ENCODE data around the gene PPM1D.

The PPM1D gene

GRCh38 chr17:60600490-60601446 is 775 bp downstream of the PPM1D start (continued):
- 0 out of 2 replicates have a peak, but pooled peaks have one; percentile 30 for TF ChIP-seq ZNF580 (tag by site-specific recombination; IDR thresholded peaks at IDR 0.05)
- TF ChIP-seq ZNF701 (tag by site-specific recombination; IDR thresholded peaks at IDR 0.05) = no peak
- TF ChIP-seq ZNF837 (tag by site-specific recombination; IDR thresholded peaks at IDR 0.05) = no peak
- TF ChIP-seq ZNF121 (tag by site-specific recombination; IDR thresholded peaks at IDR 0.05) = 0 out of 2 replicates have a peak, but pooled peaks have one; percentile 44
- no peak for TF ChIP-seq OSR2 (tag by site-specific recombination; IDR thresholded peaks at IDR 0.05)
- no peak for TF ChIP-seq ZNF175 (tag by site-specific recombination; IDR thresholded peaks at IDR 0.05)
- TF ChIP-seq ZNF16 (tag by site-specific recombination; IDR thresholded peaks at IDR 0.05; ENCODE audit: low read depth) = no peak
- peak; percentile 46 for TF ChIP-seq ZNF501 (tag by site-specific recombination; IDR thresholded peaks at IDR 0.05)
- 0 out of 2 replicates have a peak, but pooled peaks have one; percentile 9 for TF ChIP-seq BCL11A (tag by site-specific recombination; IDR thresholded peaks at IDR 0.05; ENCODE audit: low read depth)
- peak; percentile 54 for TF ChIP-seq PRDM1 (tag by site-specific recombination; IDR thresholded peaks at IDR 0.05)
- no peak for TF ChIP-seq ZNF658 (tag by site-specific recombination; IDR thresholded peaks at IDR 0.05)
- no peak for TF ChIP-seq ZNF324 (tag by site-specific recombination; IDR thresholded peaks at IDR 0.05)
- 0 out of 2 replicates have a peak, but pooled peaks have one; percentile 20 for TF ChIP-seq ZXDB (tag by site-specific recombination; IDR thresholded peaks at IDR 0.05)
- peak; percentile 13; the same call in 1 of the 2 replicates for TF ChIP-seq ZNF2 (tag by site-specific recombination; IDR thresholded peaks at IDR 0.05)
- no peak for TF ChIP-seq ZNF146 (tag by site-specific recombination; IDR thresholded peaks at IDR 0.05)
- TF ChIP-seq ZSCAN30 (tag by site-specific recombination; IDR thresholded peaks at IDR 0.05) = 0 out of 2 replicates have a peak, but pooled peaks have one; percentile 8
- peak; percentile 6; the same call in 1 of the 2 replicates for TF ChIP-seq ZNF777 (tag by site-specific recombination; IDR thresholded peaks at IDR 0.05; ENCODE audit: borderline replicate concordance)
- TF ChIP-seq CTCF (tag by site-specific recombination; IDR thresholded peaks at IDR 0.05) = peak; percentile 67; the same call in 1 of the 2 replicates
- no peak for TF ChIP-seq REST (tag by site-specific recombination; IDR thresholded peaks at IDR 0.05)
- TF ChIP-seq PBX3 (CRISPR knock-in tag; IDR thresholded peaks at IDR 0.05) = peak; percentile 10; the same call in 1 of the 2 replicates
- 0 out of 2 replicates have a peak, but pooled peaks have one; percentile 24 for TF ChIP-seq ZNF449 (tag by site-specific recombination; IDR thresholded peaks at IDR 0.05)
- TF ChIP-seq ZNF510 (tag by site-specific recombination; IDR thresholded peaks at IDR 0.05; ENCODE audit: insufficient replicate concordance) = no peak
- TF ChIP-seq ZBTB48 (tag by site-specific recombination; IDR thresholded peaks at IDR 0.05) = no peak
- 0 out of 2 replicates have a peak, but pooled peaks have one; percentile 42 for TF ChIP-seq MYNN (tag by site-specific recombination; IDR thresholded peaks at IDR 0.05; ENCODE audit: borderline replicate concordance)
- TF ChIP-seq ZBTB20 (tag by site-specific recombination; IDR thresholded peaks at IDR 0.05) = peak; percentile 56
- TF ChIP-seq ZBTB8A (tag by site-specific recombination; IDR thresholded peaks at IDR 0.05) = no peak; the same call in 1 of the 2 replicates
- peak; percentile 61; the same call in 1 of the 2 replicates for TF ChIP-seq ZNF660 (tag by site-specific recombination; IDR thresholded peaks at IDR 0.05)
- no peak for TF ChIP-seq ZNF239 (tag by site-specific recombination; IDR thresholded peaks at IDR 0.05)

Measured in HEK293 (cell line).